IMR-90 (cell line): ENCODE results near the gene SKP1. TPM values are rescaled to one million over a fixed set of nuclear protein-coding genes. Genes with fewer than 3 reads are reported as not detected.

Experiments
- ATAC-seq: fragments of 200-7000 bp; cut with Tn5 transposase; 2 replicates; pipeline ENCODE4 v1.9.1; 2020; ENCODE audit warnings: low read depth, mild to moderate bottlenecking, moderate library complexity
- BruUV-seq: library from RNA; stranded (reverse); fragments of 400-500 nt; replicated peaks from 2 replicates; lab custom pipeline; 2021; lab: Mats Ljungman, UMichigan
- CTCF ChIA-PET: fragments of 300-600 bp; formaldehyde crosslinking; extraction: SDS; loops from one replicate; lab custom pipeline; 2021; ENCODE audit warnings: antibody characterized with exemption; lab: Yijun Ruan, JAX
- POLR2A ChIA-PET: fragments of 300-600 bp; sonication (Branson Sonifier 250); formaldehyde crosslinking; loops from one replicate; lab custom pipeline; 2022; ENCODE audit warnings: antibody characterized with exemption; ENCODE audit not compliant: unreplicated experiment; lab: Charles Lee
- DNase-seq: peaks from one replicate; pipeline ENCODE4 v3.0.0; 2013
- H2AFZ ChIP-seq: replicated peaks from 2 replicates; pipeline ENCODE3; 2013; ENCODE audit warnings: low read length, mild to moderate bottlenecking; ENCODE audit not compliant: poor library complexity
- H2AK5ac ChIP-seq: 2 replicates; pipeline ENCODE4 v1.6.1; 2013; ENCODE audit warnings: low read depth, low read length, inconsistent platforms
- H2AK9ac ChIP-seq: replicated peaks from 2 replicates; pipeline ENCODE3; 2013; ENCODE audit warnings: mild to moderate bottlenecking, low read depth, low read length, moderate library complexity; ENCODE audit not compliant: poor library complexity
- H2BK120ac ChIP-seq: 2 replicates; pipeline ENCODE4 v1.6.1; 2013; ENCODE audit warnings: low read depth, low read length, inconsistent platforms
- H2BK15ac ChIP-seq: 3 replicates; pipeline ENCODE4 v1.6.1; 2013; ENCODE audit warnings: low read depth, low read length, inconsistent platforms
- H2BK20ac ChIP-seq: 2 replicates; pipeline ENCODE4 v1.6.1; 2013; ENCODE audit warnings: low read depth, mild to moderate bottlenecking, inconsistent platforms, low read length, moderate library complexity
- H2BK5ac ChIP-seq: 2 replicates; pipeline ENCODE4 v1.6.1; 2013; ENCODE audit warnings: mild to moderate bottlenecking, low read depth, low read length, inconsistent platforms; ENCODE audit not compliant: poor library complexity, severe bottlenecking
- H3K14ac ChIP-seq: replicated peaks from 2 replicates; pipeline ENCODE4 v1.6.1; 2013; ENCODE audit warnings: low read depth, low read length, inconsistent platforms
- H3K18ac ChIP-seq: 2 replicates; pipeline ENCODE4 v1.6.1; 2013; ENCODE audit warnings: low read depth, low read length, control low read depth
- H3K23ac ChIP-seq: 2 replicates; pipeline ENCODE4 v1.6.1; 2013; ENCODE audit warnings: low read depth, low read length, inconsistent platforms
- H3K27ac ChIP-seq: 2 replicates; pipeline ENCODE4 v1.5.1; 2013; ENCODE audit warnings: mild to moderate bottlenecking, control low read depth, low read length; ENCODE audit not compliant: insufficient read depth
- H3K27me3 ChIP-seq: 2 replicates; pipeline ENCODE4 v1.6.1; 2013; ENCODE audit warnings: low read length; ENCODE audit not compliant: control insufficient read depth, insufficient read depth
- H3K36me3 ChIP-seq: 2 replicates; pipeline ENCODE4 v1.6.1; 2013; ENCODE audit warnings: low read length, mixed read lengths; ENCODE audit not compliant: control insufficient read depth, insufficient read depth
- H3K4ac ChIP-seq: 2 replicates; pipeline ENCODE4 v1.6.1; 2013; ENCODE audit warnings: low read depth, low read length, inconsistent platforms
- H3K4me1 ChIP-seq: 2 replicates; pipeline ENCODE4 v1.6.1; 2013; ENCODE audit warnings: low read length, mixed read lengths; ENCODE audit not compliant: control insufficient read depth, insufficient read depth
- H3K4me2 ChIP-seq: 2 replicates; pipeline ENCODE4 v1.6.1; 2013; ENCODE audit warnings: low read depth, mild to moderate bottlenecking, control low read depth, low read length, moderate library complexity
- H3K4me3 ChIP-seq: 2 replicates; pipeline ENCODE4 v1.5.1; 2013; ENCODE audit warnings: low read depth, mild to moderate bottlenecking, control low read depth, low read length, moderate library complexity; ENCODE audit not compliant: insufficient read depth
- H3K56ac ChIP-seq: 2 replicates; pipeline ENCODE4 v1.6.1; 2013; ENCODE audit warnings: low read length, inconsistent platforms; ENCODE audit not compliant: insufficient read depth; ENCODE audit errors: extremely low read depth
- H3K79me1 ChIP-seq, 2 experiments: 2 replicates each; pipeline ENCODE4 v1.6.1; 2013; ENCODE audit warnings: low read length in 2 of 2, inconsistent platforms in 1 of 2, low read depth in 1 of 2
- H3K9ac ChIP-seq: 2 replicates; pipeline ENCODE4 v1.6.1; 2013; ENCODE audit warnings: low read depth, low read length, control low read depth
- H3K9me1 ChIP-seq: 2 replicates; pipeline ENCODE4 v1.6.1; 2013; ENCODE audit warnings: low read length, inconsistent platforms; ENCODE audit not compliant: insufficient read depth
- H3K9me3 ChIP-seq: 2 replicates; pipeline ENCODE4 v1.6.1; 2013; ENCODE audit warnings: low read length; ENCODE audit not compliant: control insufficient read depth, insufficient read depth
- H4K20me1 ChIP-seq: 2 replicates; pipeline ENCODE4 v1.6.1; 2013; ENCODE audit warnings: low read length, inconsistent platforms; ENCODE audit not compliant: insufficient read depth
- H4K5ac ChIP-seq: 2 replicates; pipeline ENCODE4 v1.6.1; 2013; ENCODE audit warnings: mild to moderate bottlenecking, low read depth, low read length, control low read depth
- H4K8ac ChIP-seq, 2 experiments: 2 replicates each; pipeline ENCODE4 v1.6.1; 2013; ENCODE audit warnings: low read depth in 2 of 2, low read length in 2 of 2, control low read depth in 1 of 2, inconsistent platforms in 1 of 2
- H4K91ac ChIP-seq: 2 replicates; pipeline ENCODE4 v1.6.1; 2013; ENCODE audit warnings: low read depth, low read length, inconsistent platforms; ENCODE audit not compliant: insufficient read depth
- CEBPB ChIP-seq: IDR thresholded peaks from 2 replicates; pipeline ENCODE4 v1.6.1; 2012; ENCODE audit warnings: low read depth, low read length, improper control_type of control experiment
- CTCF ChIP-seq: conservative IDR thresholded peaks from 2 replicates; pipeline ENCODE4 v1.5.1; 2012; ENCODE audit warnings: mild to moderate bottlenecking, low read depth, low read length, improper control_type of control experiment
- FOS ChIP-seq: fragments of 150-350 bp; IDR thresholded peaks from 2 replicates; pipeline ENCODE4 v1.6.1; 2016; ENCODE audit warnings: low read depth, low read length
- MAFK ChIP-seq: IDR thresholded peaks from 2 replicates; pipeline ENCODE4 v1.6.1; 2012; ENCODE audit warnings: low read depth, low read length, improper control_type of control experiment
- MAZ ChIP-seq: IDR thresholded peaks from 2 replicates; pipeline ENCODE4 v1.6.1; 2012; ENCODE audit warnings: low read depth, mild to moderate bottlenecking, low read length, improper control_type of control experiment, moderate library complexity, borderline replicate concordance
- NFE2L2 ChIP-seq: fragments of 150-350 bp; IDR thresholded peaks from 2 replicates; pipeline ENCODE4 v1.6.1; 2016; ENCODE audit warnings: low read depth, mild to moderate bottlenecking, low read length
- RAD21 ChIP-seq: IDR thresholded peaks from 2 replicates; pipeline ENCODE4 v1.6.1; 2012; ENCODE audit warnings: low read length, improper control_type of control experiment
- RCOR1 ChIP-seq: IDR thresholded peaks from 2 replicates; pipeline ENCODE4 v1.6.1; 2012; ENCODE audit warnings: mild to moderate bottlenecking, low read length, improper control_type of control experiment; ENCODE audit not compliant: insufficient replicate concordance
- RFX5 ChIP-seq: IDR thresholded peaks from 2 replicates; pipeline ENCODE4 v1.8.0; 2012; ENCODE audit warnings: low read depth, mild to moderate bottlenecking, low read length, moderate library complexity
- SMC3 ChIP-seq: fragments of 150-350 bp; IDR thresholded peaks from 2 replicates; pipeline ENCODE4 v1.6.1; 2016; ENCODE audit warnings: low read depth, mild to moderate bottlenecking, antibody characterized with exemption, low read length, moderate library complexity
- USF2 ChIP-seq: fragments of 150-350 bp; IDR thresholded peaks from 2 replicates; pipeline ENCODE4 v1.6.1; 2017; ENCODE audit warnings: mild to moderate bottlenecking, antibody characterized with exemption, low read length, low read depth
- WGBS, 2 experiments: methylation state at CpG; one replicate each; pipeline versions ENCODE4 v1.1.5 to v1.1.7; 2013; ENCODE audit warnings: missing lambda C conversion rate in 2 of 2; ENCODE audit not compliant: insufficient read length in 1 of 2; ENCODE audit errors: extremely low coverage in 2 of 2; 5-methylcytosine and 5-hydroxymethylcytosine counted together
- dilution Hi-C: fragments of 300-500 bp; cut with HindIII; formaldehyde crosslinking; loops from one replicate; pipeline ENCODE4 v1.14.3; 2018; ENCODE audit warnings: low sequenced_read_pairs; ENCODE audit not compliant: unreplicated experiment
- in situ Hi-C: fragments of 300-500 bp; cut with MboI; formaldehyde crosslinking; loops from 3 replicates; pipeline ENCODE4 v1.14.3; 2019; ENCODE audit warnings: low sequenced_read_pairs, inconsistent platforms, mixed read lengths
- intact Hi-C: fragments of 100-400 bp; cut with micrococcal nuclease; formaldehyde crosslinking; loops from 2 replicates; pipeline ENCODE4 v1.10.0; 2022
- polyA plus RNA-seq, 3 experiments: library from polyadenylated mRNA; depleted of rRNA; stranded (reverse); fragments of >200 nt; gene quantifications; 2 replicates each; pipeline ENCODE4 v1.2.3, GENCODE V29; 2012; ENCODE audit warnings: low replicate concordance in 1 of 3
- total RNA-seq: library from RNA; depleted of rRNA; stranded (reverse); fragments of >200 nt; gene quantifications from 2 replicates; pipeline ENCODE4 v1.2.3, GENCODE V29; 2012

Gene SKP1
- total and polyA plus RNA-seq, 2 of the 4 experiments (the other 2 are of a cell fraction): 206 to 618 TPM

GRCh38 chr5:134127988-134128647 is 48.6 kb downstream of the SKP1 start:
- Histone ChIP-seq H3K36me3 (peaks cover 26% of the 10 kb centered on the region), H3K4me2 (no peak overlapping the region), H2BK5ac (no peak overlapping the region), H2BK15ac (no peak overlapping the region), H3K18ac (no peak overlapping the region), H4K20me1 (peaks cover 37% of the 10 kb centered on the region), H3K9me1 (peaks cover 30% of the 10 kb centered on the region), H4K91ac (no peak overlapping the region), H2BK20ac (no peak overlapping the region), H3K4me1 (peaks cover 14% of the 10 kb centered on the region), H3K4me3 (no peak overlapping the region), H3K9me3 (no peaks in the 10 kb centered on the region), H3K4ac (no peak overlapping the region), H3K56ac (no peak overlapping the region), H2BK120ac (no peak overlapping the region), H4K5ac (no peak overlapping the region), H2AFZ (no peak overlapping the region), H2AK5ac (no peak overlapping the region), H3K27ac (no peak overlapping the region), H4K8ac (no peak overlapping the region), H3K14ac (no peak overlapping the region), H3K79me1 (peaks cover 5 to 65% of the 10 kb centered on the region in 2 experiments), H2AK9ac (no peak overlapping the region), H3K23ac (no peak overlapping the region), H3K27me3 (no peaks in the 10 kb centered on the region), H3K9ac (no peak overlapping the region)
- no peak for ATAC-seq
- 93% methylated on average over 4 of the region's 18 CpGs; no CpG with 5 or more reads in 1 of the 2 experiments for WGBS, 2 experiments
- BruUV-seq: no TSS peak
- no peak for DNase-seq
- in situ Hi-C loops (no loop called here), dilution Hi-C loops (no loop called here), intact Hi-C loops (no loop called here)
- TF ChIP-seq CTCF (no peak), NFE2L2 (no peak), FOS (no peak), CEBPB (no peak), MAZ (no peak), RFX5 (no peak), USF2 (no peak), MAFK (no peak), SMC3 (no peak), RCOR1 (no peak), RAD21 (no peak)
- ChIA-PET POLR2A (no interaction called here), CTCF (no interaction called here)
